KG1 (cell line): Measurements from ENCODE around the gene PIGQ.

ENCODE experiments used
- DNase-seq: peaks from one replicate; lab custom pipeline; 2025; lab: John Stamatoyannopoulos, UW

Gene PIGQ

DNA sequence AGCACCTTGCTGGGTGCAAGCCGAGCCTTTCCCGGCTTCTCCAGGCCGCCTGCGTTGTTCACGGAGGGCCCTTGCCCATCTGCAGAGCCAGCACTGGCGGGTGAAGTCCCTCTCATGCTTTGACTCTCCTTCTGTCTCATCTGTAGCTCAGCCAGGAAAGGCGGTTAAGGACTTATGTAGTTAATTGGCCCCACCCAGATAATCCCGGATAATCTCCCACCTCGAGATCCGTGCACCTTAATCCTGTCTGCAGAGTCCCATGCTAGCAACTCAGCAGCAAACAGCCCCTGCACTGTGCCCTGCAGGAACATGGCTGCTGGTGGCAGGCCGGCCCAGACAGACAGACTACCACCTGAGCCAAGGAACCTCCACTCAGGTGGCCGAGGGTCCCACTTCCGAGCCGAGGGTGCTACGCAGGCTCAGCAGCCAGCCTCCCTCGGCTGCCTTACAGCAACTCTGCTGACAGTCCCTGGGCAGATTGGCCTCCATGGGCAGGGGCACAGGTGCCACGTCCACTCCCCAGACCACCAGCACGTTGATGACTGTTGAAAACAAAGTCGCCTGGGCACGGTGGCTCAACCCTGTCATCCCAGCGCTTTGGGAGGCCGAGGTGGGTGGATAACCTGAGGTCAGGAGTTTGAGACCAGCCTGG lies 37.0 kb downstream of the PIGQ start:
- DNase-seq: no peak

DNA sequence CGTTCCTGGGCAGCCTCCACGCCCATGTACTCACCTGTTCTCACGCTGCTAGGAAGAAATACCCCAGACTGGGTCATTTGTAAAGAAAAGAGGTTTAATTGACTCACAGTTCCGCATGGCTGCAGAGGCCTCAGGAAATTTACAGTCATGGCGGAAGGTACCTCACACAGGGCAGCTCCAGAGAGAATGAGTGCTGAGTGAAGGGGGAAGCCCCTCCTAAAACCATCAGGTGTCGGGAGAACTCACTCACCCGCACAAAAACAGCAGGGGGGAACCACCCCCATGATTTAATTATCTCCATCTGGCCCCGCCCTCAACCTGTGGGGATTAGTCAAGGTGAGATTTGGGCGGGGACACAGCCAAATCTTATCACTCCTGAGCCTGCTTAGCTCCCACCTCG lies 38.3 kb downstream of the PIGQ start:
- no peak for DNase-seq

DNA sequence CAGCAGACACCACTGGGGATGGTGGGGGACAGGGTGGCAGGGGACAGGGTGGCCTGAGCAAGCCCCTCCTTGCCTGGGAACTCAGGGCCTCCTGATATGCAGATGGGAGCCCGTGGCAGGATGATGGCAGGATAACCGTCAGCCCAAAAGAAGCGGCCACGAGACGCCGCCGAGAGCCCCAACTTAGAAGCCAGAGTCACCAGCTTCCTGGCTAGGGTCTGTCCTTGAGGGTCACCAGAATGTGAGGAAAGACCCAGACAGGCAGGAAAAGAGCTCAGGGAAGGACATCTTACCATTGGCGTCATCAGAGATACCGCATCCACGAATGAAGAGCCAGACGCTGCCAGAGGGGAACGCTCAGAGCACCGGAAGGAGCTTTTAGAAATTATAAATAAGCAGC lies 39.5 kb downstream of the PIGQ start:
- DNase-seq: no peak

DNA sequence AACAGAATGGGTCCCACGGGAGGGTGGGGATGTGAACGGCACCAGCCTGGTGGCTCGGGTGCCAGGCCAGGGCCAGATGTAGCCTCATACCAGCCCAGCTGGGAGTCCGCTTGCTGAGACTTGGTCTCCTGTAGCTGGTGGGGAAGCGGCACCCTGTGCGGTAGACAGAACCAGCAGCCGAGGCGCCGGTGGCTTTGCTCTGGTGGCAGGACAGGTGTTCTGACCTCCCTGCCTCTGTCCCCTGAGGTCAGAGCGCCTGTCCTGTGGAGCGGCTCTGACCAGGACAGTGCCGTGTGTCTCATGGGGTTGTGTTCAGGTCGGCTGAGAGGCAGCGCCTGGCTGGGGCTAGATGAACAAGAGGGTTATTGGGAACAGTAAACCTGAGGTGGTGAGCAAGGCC lies 40.2 kb downstream of the PIGQ start:
- no peak for DNase-seq

DNA sequence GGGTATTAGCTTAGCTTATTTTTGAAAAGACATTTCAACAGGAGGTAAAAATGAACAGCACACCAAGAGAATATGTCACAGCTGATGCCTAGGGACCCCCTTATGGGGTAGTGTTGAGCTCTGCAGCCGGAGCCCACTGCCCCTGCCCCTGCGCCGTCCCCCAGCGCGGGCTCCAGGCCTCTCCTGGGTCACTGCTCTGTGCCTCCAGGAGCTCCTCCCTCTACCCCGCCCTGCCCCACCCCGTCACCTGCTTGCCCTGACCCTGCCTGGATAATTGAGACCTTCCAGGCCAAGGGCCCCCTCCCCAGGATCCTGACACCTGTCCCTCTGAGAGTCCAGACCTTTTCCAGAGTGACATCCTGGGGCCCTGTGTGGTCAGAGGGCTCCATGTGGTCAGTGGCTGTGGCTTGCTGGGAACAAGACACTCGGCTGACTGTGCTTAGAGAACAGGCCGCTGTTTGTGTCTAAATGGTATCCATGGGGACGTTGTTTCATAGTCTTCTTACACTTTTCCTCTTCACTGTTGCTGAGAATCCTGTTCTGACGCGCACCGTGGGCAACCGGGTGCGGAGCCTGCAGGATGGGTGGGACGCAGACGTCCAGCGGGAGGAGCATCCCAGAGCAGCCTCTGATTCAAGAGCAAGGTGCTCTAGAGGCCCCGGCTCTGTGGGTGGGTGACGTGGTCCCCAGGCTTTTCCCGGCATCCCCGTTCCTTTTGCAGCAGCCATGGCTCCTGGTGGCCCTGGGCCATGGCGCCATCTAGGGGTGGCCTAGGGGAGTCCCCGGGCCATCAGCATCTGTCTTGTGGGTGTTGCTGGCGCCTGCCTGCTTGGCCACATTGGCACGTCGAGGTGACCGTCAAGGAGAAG lies 41.0 kb downstream of the PIGQ start:
- no peak for DNase-seq

DNA sequence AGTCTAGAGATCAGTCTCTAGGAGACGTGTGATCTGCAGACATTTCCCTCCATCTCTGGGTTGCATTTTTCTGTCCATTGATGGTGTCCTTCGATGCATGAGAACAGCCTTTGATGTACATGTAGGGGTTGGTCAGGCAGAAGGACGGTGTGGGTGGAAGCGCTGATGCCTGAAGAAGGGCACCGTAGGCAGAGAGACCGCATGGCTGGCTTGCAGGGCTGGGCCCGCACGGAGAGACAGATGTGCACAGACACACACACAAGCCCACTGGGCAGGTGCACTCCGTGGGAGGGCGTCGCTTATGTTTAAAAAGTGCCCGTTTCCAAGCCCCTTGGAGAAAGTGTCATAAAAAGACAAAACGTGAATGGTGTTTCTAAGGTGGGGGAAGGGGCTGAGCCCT lies 45.4 kb downstream of the PIGQ start:
- DNase-seq: no peak

DNA sequence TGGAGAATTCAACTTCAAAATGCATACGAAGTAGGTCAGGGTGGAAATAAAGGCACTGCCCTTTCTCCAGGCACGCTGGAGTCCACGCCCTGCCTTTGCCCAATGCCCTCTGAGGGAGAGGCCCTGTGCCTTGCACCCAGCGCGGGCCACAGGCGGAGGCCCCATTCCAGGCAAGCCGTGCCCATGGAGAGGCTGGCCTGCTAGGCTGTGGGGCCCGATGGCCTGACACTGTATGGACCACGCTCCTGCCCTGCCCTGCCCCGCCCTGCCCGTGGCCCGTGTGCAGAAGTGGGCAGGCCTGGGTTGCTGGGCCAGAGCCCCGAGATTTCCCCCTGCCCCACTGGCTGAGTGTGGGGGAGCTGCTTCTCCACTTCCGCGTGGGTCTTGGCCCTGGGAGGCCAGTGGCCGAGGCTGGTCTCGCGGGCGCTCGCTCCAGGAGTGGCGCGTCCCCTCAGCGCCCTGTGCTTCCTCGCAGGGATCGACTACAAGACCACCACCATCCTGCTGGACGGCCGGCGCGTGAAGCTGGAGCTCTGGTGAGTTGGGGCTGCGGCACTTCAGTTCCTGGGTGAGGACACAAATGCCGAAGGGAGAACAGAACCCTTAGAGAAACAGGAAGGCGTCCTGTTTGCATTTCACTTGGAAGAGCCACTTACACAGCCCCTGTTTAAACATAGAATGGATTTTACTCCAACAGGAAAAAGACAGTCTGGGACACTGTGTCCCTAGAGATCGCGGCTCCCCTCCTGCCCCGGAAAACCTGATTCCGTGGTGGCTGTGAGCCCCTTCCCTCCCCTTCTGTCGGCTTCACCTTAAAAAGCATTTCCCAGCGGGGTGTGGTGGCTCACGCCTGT lies 47.2 kb downstream of the PIGQ start:
- no peak for DNase-seq

DNA sequence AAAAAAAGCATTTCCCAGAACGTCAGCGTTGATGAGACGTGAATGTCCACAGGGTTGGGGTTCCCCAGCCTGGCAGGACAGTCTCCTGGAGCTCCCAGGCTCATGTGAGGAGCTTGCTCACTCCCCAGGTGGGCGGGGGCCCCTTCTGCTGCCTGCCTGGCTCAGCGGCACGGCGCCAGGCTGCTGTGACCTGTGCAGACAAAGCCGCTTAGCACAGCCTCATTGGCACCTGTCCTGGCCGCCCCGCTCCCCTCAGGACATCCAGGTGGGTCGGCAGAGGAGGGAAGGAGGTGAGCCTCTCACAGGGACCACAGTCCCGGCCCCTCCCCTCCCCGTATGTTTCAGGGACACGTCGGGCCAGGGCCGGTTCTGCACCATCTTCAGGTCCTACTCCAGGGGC lies 48.1 kb downstream of the PIGQ start:
- no peak for DNase-seq

DNA sequence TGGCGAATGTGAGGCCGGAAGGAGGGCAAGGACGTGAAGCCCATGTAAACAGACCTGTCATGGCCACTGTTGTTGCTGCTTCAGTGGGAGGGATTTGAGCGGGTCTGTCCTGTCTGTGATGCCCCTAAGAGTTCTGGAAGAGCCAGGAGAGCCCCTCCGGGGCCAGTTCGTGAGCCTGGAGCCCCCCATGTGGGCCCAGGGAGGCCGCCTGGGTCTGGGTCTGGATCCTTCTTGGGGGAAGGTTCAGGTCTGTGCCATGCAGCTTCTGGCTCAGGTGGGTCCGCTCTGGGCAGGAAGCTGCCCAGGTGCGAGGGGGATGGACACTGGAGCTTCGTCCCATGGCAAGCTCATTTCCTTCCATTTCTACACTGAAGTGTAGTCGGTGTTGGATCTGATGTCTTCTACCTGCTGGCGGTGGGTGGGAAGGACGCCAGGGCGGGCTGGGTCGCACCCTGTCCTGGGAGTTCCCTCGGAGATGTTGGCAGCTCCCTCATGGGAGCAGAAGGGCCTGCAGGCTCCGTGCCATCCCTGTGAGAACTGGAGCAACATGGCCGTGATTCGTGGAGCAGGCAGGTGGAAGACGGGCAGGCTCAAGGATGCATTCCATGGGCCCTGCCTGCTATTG lies 49.8 kb downstream of the PIGQ start:
- DNase-seq: no peak

DNA sequence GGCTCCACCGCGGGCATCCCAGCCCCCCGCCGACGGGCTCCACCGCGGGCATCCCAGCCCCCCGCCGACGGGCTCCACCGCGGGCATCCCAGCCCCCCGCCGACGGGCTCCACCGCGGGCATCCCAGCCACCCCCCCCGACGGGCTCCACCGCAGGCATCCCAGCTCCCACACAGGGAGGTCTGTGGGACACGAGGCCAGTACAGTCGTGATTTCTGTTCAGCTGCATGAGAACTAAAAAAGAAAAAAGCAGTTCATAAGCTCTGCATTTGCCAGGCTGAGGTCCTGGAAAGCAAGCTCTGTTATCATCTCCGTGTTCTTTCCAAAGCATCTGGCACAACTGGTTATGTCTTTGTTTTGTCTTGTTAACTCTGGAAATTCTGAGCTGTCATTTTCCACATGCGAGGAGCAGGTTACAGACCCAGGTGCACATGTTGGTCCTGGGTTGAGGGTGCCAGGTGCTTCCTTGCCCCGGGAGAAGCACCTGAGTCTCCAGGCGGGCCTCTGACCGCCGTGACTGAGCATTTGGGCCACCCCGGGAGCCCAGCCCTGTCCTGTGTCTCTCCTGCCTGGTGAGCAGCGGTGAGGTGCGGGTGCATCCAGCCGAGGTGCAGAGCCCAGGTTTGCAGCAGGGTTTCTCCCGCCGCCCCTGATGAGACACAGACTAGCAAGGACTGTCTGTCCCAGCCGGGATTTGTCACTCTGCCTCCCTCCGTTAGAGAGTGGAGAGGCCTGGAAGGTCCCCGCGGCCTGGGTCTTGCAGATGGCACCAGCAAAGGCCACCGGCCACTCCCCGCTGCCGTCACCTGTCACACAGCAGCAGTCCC lies 51.1 kb downstream of the PIGQ start:
- no peak for DNase-seq

DNA sequence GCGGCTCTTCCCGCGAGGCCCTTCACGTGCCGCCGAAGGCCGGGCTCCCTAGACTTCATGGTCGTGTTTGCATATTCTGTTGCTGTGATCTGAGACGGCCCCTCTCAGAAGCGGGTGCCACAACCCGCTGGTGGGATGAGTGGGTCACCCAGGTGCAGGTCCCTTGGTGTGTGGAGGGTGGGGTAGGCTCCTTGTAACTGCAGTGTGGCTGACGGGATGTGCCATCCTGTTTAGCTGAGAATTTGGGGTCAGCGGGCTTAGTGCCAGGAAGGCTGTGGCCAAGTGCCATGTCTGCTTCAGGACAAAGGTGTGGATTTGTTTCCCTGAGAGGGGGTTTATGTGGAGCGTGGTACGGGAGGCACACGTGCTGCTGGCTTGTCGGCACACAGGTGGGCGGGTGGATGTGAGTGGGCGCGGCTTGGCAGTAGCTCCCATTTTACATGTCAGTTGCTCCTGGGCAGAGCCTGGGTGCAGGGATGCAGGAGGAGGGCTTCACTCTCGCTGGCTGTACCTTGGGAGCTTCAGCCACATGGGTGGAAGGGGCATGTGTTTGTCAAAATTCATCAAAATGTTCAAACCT lies 51.8 kb downstream of the PIGQ start:
- no peak for DNase-seq

DNA sequence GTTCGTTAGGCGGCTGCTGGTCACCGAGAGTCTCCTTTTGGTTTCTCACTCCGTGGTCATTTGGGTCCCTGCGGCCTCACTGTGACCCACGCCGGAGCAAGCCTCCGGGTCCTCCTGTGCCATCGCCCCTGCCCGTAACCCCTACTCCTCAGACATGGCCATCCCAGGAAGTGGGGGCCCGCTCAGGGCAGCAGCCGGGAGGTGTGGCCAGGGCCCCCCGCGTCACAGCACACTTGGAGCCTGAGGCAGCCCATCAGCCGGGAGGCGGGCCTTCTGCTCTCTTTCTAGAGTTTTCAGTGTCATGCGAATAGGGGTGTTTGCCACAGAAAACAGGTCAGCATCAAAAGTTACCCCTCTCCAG lies 53.1 kb downstream of the PIGQ start:
- DNase-seq: no peak

DNA sequence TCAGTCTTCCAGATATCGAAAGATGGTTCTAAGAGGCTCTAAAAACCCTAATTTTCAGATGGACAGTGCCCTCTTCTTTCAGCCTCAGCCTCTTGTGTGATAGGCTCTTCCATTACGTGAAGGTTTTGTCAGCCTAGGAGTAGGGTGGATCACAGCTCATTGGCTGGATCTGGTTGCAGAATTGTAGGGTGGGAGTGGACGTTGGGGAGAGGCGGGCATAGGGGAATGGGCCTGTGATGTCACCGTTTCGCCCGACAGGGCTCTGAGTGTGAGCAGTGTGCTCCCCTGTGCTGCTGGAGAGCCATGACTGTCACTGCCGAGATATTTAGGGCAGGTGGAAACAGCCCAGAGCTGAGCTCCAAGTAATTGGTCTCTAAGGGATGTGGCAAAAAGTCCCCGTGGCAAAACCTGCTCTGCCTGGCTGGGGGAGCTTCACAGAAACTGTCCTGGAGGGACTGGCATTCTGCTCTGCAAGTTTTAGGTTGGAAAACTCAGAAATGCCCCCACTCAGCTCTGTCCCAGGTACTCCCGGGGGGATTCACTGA lies 54.8 kb downstream of the PIGQ start:
- no peak for DNase-seq

DNA sequence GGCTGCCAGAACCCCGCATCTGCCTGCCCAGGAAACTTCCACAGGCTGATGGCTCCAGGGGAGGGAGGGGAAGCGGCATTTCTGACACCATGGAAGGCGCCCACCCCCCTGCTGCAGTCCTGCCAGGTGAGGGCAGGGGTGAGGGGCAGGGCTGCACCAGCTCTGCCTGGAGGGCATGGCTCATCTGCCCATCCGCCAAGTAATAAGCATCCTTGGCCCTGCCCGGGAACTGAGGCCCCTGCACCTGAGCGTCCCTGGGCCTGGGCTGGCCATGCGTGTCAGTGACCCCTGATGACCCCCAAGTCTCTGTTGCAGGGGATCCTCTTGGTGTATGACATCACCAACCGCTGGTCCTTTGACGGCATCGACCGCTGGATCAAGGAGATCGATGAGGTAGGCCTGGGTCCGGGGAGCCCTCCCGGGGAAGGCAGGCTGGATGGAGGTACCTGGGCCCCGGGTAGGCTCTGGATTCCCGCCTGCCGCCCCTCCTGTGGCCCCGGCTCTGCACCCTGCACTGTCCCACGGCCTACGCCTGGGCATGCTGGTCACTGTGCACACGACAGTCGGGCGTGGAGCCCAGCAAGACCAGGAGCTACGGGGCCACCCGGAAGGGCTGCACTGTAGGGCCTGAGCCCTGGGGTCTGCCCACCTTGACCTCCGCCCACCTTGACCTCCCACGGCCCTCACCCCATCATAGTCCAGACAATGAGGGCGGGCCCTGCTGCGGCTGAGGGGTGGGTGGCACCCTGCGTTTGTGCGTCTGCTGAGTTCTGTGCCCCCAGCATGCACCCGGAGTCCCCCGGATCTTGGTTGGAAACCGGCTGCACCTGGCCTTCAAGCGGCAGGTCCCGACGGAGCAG lies 55.6 kb downstream of the PIGQ start:
- no peak for DNase-seq

DNA sequence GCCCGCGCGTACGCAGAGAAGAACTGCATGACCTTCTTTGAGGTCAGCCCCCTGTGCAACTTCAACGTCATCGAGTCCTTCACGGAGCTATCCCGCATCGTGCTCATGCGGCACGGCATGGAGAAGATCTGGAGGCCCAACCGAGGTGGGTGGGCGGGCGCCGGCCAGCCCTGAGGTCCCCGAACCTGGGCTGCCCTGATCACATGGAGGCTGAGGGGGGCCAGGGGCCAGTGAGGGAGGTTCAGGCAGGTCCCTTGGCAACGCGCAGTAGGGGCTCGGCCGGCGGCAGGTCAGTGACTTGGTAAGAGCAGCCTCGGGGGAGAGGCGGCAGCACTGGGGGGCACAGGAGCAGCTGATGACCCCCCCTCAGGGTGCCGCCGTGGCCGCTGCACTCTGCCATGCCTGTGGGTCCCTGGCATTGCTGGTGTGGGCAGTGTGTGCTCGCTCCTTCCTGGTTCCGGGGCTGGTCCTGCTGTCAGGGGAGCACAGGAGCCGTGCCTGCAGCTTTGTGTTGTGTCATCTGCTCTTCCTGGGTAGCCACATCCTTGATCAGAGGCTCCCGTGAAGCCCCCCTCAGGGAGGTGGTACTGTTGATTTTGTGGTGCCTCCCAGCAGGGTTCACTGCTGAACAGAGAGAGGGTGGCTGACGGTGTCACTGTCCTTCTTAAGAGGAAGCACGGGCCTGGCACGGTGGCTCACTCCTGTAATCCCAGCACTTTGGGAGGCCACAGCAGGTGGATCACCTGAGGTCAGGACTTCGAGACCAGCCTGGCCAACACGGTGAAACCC lies 56.4 kb downstream of the PIGQ start:
- DNase-seq: no peak

DNA sequence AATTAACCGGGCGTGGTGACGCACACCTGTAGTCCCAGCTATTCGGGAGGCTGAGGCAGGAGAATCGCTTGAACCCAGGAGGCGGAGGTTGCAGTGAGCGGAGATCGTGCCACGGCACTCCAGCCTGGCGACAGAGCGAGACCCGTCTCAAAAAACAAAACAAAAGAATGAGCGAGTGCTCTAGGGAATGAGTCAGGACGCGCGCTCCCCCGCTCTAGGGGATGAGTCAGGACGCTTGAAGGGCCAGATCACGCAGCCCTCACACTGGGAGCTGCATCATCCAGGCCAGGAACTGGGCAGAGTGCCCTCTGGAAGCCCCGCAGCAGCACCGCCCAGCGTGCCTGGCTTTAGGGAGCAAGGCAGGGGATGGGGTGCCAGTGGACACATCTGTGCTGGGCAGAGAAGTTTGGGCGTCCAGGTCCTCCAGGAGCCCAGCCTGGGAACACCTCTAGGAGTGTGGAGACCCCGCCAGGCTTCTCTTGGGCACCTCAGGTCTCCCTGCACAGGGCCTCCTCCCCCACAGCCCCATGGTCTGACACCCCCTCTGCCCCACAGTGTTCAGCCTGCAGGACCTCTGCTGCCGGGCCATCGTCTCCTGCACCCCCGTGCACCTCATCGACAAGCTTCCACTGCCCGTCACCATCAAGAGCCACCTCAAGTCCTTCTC lies 57.2 kb downstream of the PIGQ start:
- no peak for DNase-seq

DNA sequence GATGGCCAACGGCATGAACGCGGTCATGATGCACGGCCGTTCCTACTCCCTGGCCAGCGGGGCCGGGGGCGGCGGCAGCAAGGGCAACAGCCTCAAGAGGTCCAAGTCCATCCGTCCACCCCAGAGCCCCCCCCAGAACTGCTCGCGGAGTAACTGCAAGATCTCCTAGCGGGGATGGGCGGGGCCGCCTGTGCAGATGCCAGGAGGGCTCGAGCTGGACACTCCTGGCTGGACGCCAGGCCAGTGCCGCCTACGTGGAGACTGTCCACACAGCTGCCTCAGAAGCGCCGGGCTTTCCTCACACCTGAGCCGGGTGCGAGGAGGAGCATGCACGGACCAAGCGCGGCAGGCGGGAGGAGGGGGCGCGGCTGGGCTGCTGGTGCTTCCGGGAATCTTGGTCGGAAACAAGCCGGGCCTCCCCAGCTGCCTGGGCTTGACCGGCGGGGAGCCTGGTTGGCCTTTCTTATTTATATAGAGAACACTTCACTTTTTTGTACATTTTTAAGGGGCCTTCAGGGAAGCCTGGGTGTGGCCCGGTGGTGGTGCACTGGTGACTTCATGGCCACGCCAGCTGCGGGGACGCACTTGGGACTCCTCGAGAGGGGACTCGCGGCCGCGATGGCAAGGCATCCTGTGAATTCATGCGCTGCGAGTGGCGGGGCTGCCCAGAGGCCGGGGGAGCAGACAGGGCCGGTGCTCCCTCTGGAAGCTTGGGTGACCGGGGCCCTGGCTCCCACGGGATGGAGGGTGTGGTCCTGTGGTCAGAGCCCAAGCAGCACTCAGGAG lies 57.9 kb downstream of the PIGQ start:
- no peak for DNase-seq
